A549 (cell line): Measurements from ENCODE around the gene LCN2. TPM values are rescaled to one million over a fixed set of nuclear protein-coding genes. Genes with fewer than 3 reads are reported as not detected.
A peak's percentile ranks its signal among the peaks of the same experiment; 100 is the strongest.

Experiments
- ATAC-seq, 2 experiments: fragments of 200-7000 bp in 1 of 2; fragments of >200 bp in 1 of 2; cut with Nextera tagmentation in 1 of 2; cut with Tn5 transposase in 1 of 2; 3 replicates each; pipeline versions ENCODE4 v1.8.0 to v1.9.1; 2018 to 2020; ENCODE audit warnings: mild to moderate bottlenecking in 1 of 2, moderate library complexity in 1 of 2
- CTCF ChIA-PET: fragments of 300-600 bp; sonication (Branson Sonifier 250); formaldehyde crosslinking; extraction: SDS; loops from one replicate; lab custom pipeline; 2021; ENCODE audit warnings: antibody characterized with exemption, inconsistent platforms; lab: Yijun Ruan, JAX
- POLR2A ChIA-PET: fragments of 350-600 bp; formaldehyde crosslinking; extraction: SDS; loops from one replicate; lab custom pipeline; 2021; ENCODE audit warnings: antibody characterized with exemption, inconsistent platforms; lab: Yijun Ruan, JAX
- DNase-seq, 2 experiments: peaks; one replicate each; pipeline versions ENCODE4 v3.0.0 to v3.0.0-alpha.2; 2011 to 2016; ENCODE audit warnings: low read depth in 1 of 2, low spot score in 1 of 2
- FAIRE-seq: peaks from 2 replicates; lab custom pipeline; 2011; peaks lifted over from hg19 to GRCh38; lab: Jason Lieb, UNC
- H3K27ac ChIP-seq, 2 experiments: fragments of >200 bp; sonication (Bioruptor Twin); formaldehyde crosslinking; 3 replicates each; pipeline ENCODE4 v1.5.1; 2016 to 2017
- H3K4me1 ChIP-seq: fragments of >200 bp; sonication (Bioruptor Twin); formaldehyde crosslinking; 3 replicates; pipeline ENCODE4 v1.6.1; 2016
- H3K4me2 ChIP-seq: fragments of >200 bp; sonication (Bioruptor Twin); formaldehyde crosslinking; 3 replicates; pipeline ENCODE4 v1.6.1; 2016
- H3K4me3 ChIP-seq: fragments of >200 bp; sonication (Bioruptor Twin); formaldehyde crosslinking; 3 replicates; pipeline ENCODE4 v1.5.1; 2016
- H3K9me3 ChIP-seq: fragments of >200 bp; sonication (Bioruptor Twin); formaldehyde crosslinking; 3 replicates; pipeline ENCODE4 v1.6.1; 2016
- CHD2 ChIP-seq: fragments of 150-350 bp; IDR thresholded peaks from 2 replicates; pipeline ENCODE4 v1.6.1; 2014; ENCODE audit warnings: low read length; ENCODE audit not compliant: partially characterized antibody
- EHF ChIP-seq: fragments of 250-450 bp; sonication (Bioruptor Pico); IDR thresholded peaks from 2 replicates; pipeline ENCODE4 v1.5.0; 2020; ENCODE audit warnings: mild to moderate bottlenecking
- FOSL2 ChIP-seq, 2 experiments: fragments of 450-650 bp in 1 of 2; fragments of >200 bp in 1 of 2; sonication (Bioruptor Twin) in 1 of 2; formaldehyde crosslinking; IDR thresholded peaks; 2 replicates each; pipeline versions ENCODE4 v1.5.0 to v1.6.1; 2016 to 2020; ENCODE audit warnings: mild to moderate bottlenecking in 1 of 2, moderate library complexity in 1 of 2
- HES2 ChIP-seq: fragments of >200 bp; sonication (Bioruptor Twin); formaldehyde crosslinking; IDR thresholded peaks from 2 replicates; pipeline ENCODE4 v1.6.1; 2016
- HEYL ChIP-seq: fragments of 250-450 bp; sonication (Bioruptor Pico); IDR thresholded peaks from 2 replicates; pipeline ENCODE4 v1.8.0; 2021; ENCODE audit warnings: mild to moderate bottlenecking, moderate library complexity
- HOXA7 ChIP-seq: fragments of 250-450 bp; sonication (Bioruptor Pico); IDR thresholded peaks from 2 replicates; pipeline ENCODE4 v1.5.0; 2020; ENCODE audit warnings: mild to moderate bottlenecking, moderate library complexity
- JUNB ChIP-seq: fragments of >200 bp; sonication (Bioruptor Twin); formaldehyde crosslinking; IDR thresholded peaks from 2 replicates; pipeline ENCODE4 v1.6.1; 2016
- MAFK ChIP-seq: fragments of 450-650 bp; IDR thresholded peaks from 2 replicates; pipeline ENCODE4 v1.6.1; 2014; ENCODE audit not compliant: partially characterized antibody
- MAX ChIP-seq: IDR thresholded peaks from 2 replicates; pipeline ENCODE4 v1.6.1; 2012
- NFE2L2 ChIP-seq: fragments of 150-350 bp; conservative IDR thresholded peaks from 2 replicates; pipeline ENCODE4 v1.6.1; 2014; ENCODE audit warnings: low read length
- NPAS2 ChIP-seq: fragments of 250-450 bp; sonication (Bioruptor Pico); IDR thresholded peaks from 2 replicates; pipeline ENCODE4 v1.8.0; 2022; ENCODE audit warnings: mild to moderate bottlenecking, moderate library complexity, borderline replicate concordance
- NR3C1 ChIP-seq: fragments of >200 bp; sonication (Bioruptor Twin); formaldehyde crosslinking; IDR thresholded peaks from 3 replicates; pipeline ENCODE4 v1.6.1; 2017
- RARB ChIP-seq: fragments of 250-450 bp; sonication (Bioruptor Pico); IDR thresholded peaks from 2 replicates; pipeline ENCODE4 v1.8.0; 2021; ENCODE audit warnings: mild to moderate bottlenecking, moderate library complexity
- RCOR1 ChIP-seq: fragments of 150-350 bp; IDR thresholded peaks from 2 replicates; pipeline ENCODE4 v1.6.1; 2014; ENCODE audit warnings: antibody characterized with exemption, low read length, low read depth
- TP53 ChIP-seq: fragments of 250-450 bp; sonication (Bioruptor Pico); IDR thresholded peaks from 2 replicates; pipeline ENCODE4 v1.5.0; 2021; ENCODE audit warnings: mild to moderate bottlenecking, moderate library complexity
- USF2 ChIP-seq: fragments of 450-650 bp; IDR thresholded peaks from 2 replicates; pipeline ENCODE4 v1.6.1; 2014; ENCODE audit warnings: antibody characterized with exemption
- ZC3H11A ChIP-seq: fragments of 450-650 bp; IDR thresholded peaks from 2 replicates; pipeline ENCODE4 v1.6.1; 2014; ENCODE audit warnings: antibody characterized with exemption, mild to moderate bottlenecking
- ZFP36 ChIP-seq: fragments of 450-650 bp; IDR thresholded peaks from 2 replicates; pipeline ENCODE4 v1.6.1; 2014; ENCODE audit warnings: borderline replicate concordance; ENCODE audit not compliant: partially characterized antibody
- ZSCAN20 ChIP-seq: fragments of 250-450 bp; sonication (Bioruptor Pico); IDR thresholded peaks from 2 replicates; pipeline ENCODE4 v1.8.0; 2022; ENCODE audit warnings: mild to moderate bottlenecking, moderate library complexity
- whole genome bisulfite sequencing: methylation state at CpG from one replicate; pipeline ENCODE4 v1.1.6; 2017; ENCODE audit errors: missing lambda C conversion rate; 5-methylcytosine and 5-hydroxymethylcytosine counted together
- polyA plus RNA-seq, 4 experiments: library from polyadenylated mRNA; depleted of rRNA in 3 of 4; stranded (reverse); fragments of >200 nt; fragmentation: RNase III in 1 of 4; extraction: RNeasy Plus Mini Kit Qiagen cat#74134 plus additional on column Dnase treatment in 1 of 4; gene quantifications; 2 replicates in 3 of 4; 3 replicates in 1 of 4; pipeline ENCODE4 v1.2.3, GENCODE V29; 2011 to 2017

The LCN2 gene
- polyA plus RNA-seq, 2 of the 4 experiments (the other 2 are of a cell fraction) = 2.3 to 11.9 TPM

- Histone ChIP-seq H3K4me1 (peaks cover 11% of the 10 kb centered on the region; the same call in 1 of the 3 replicates), H3K4me2 (no peak overlapping the region), H3K4me3 (no peak overlapping the region), H3K9me3 (no peaks in the 10 kb centered on the region), H3K27ac (no peak overlapping the region)
- ATAC-seq (no peak), FAIRE-seq (no peak), DNase-seq (no peak)
- CTCF ChIA-PET = interaction anchor here (0.9 to 1.2 kb wide), 3 partner anchors 11 to 25 kb away, joined by 3 to 7 read pairs (median 3); no protein-coding TSS in a partner anchor
- TF ChIP-seq ZFP36 = peak; percentile 82
- no peak for TF ChIP-seq HES2
- WGBS = 80% methylated on average over 8 of the region's 10 CpGs
- POLR2A ChIA-PET = interaction anchor here (0.9 kb wide), 2 partner anchors 31 to 34 kb away, joined by 3 to 4 read pairs; no protein-coding TSS in a partner anchor
Observed at GRCh38 chr9:128162215-128163026, 13.2 kb downstream of the LCN2 start.

DNA sequence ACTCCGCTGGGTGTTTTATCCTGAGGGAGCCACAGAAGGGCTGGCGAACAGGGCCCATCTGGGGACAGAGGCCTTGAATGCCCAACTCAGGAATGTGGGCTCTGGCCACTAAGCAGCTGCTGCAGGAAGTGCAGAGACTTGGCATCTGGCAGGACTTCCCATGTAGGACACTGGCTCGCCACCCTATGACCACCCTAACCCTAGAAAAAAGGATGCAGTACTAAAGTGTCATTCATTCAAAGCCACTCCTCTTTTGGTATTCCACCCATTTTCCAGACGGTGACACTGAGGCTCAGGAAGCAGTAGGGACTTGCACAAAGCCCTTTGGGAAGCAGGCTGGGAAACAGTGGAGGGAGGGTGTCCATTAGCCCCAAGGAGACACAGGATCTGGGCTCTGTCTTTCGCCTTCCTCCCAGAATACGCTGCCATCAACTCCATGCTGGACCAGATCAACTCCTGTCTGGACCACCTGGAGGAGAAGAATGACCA, 13.8 kb downstream of the LCN2 start:
- DNase-seq (no peak), ATAC-seq (no peak), FAIRE-seq (no peak)
- 91% methylated on average over 6 of the region's 6 CpGs for WGBS
- POLR2A ChIA-PET = no interaction called here
- Histone ChIP-seq H3K4me2 (no peak overlapping the region), H3K4me1 (peaks cover 11% of the 10 kb centered on the region; the same call in 1 of the 3 replicates), H3K27ac (no peak overlapping the region), H3K4me3 (no peak overlapping the region), H3K9me3 (no peaks in the 10 kb centered on the region)
- TF ChIP-seq JUNB = no peak
- no peak for TF ChIP-seq RCOR1
- TF ChIP-seq NPAS2 = no peak
- no peak for TF ChIP-seq EHF (CRISPR knock-in tag)
- TF ChIP-seq HEYL (CRISPR knock-in tag) = no peak
- no peak for TF ChIP-seq ZSCAN20 (CRISPR knock-in tag)
- no peak for TF ChIP-seq MAX
- CTCF ChIA-PET = interaction anchor here (1.0 kb wide), 1 partner anchor 18 kb away, joined by 3 read pairs; no protein-coding TSS in a partner anchor

DNA sequence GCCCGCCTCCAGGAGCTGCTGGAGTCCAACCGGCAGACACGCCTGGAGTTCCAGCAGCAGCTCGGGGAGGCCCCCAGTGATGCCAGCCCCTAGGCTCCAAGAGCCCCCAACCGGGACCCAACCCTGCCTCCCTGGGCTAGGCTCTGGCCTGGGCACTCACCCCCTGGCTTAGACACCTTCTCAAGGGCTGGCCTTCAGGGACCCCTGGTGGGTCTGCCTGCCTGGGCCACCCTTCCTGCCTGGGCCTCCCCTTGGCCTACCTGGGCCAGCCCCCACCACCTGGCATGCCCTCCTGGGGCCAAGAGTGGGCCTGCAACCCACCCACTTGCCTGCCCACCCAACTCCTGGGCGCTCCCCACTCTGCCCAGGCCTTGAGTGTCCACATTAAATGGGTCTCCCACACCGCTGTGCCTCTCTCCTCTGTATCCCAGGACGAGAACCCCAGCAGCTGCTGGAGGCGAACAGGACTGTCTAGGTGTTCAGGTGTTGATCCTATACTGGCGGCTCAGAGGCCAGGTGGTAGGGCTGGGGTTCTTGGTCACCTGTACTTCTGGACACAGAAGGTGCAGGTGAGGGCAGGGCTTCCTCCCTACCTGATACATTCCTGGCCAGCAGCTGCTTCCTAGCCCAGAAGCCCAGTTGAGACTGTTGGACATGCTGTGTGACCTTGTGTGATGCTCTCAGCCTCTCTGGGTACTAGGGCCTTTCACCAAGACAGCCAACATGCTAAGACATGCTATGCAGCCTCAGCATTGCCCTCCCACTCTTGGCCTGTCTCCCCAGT, 14.5 kb downstream of the LCN2 start:
- ATAC-seq = no peak
- Histone ChIP-seq H3K4me2 (no peak overlapping the region), H3K4me1 (peaks cover 11% of the 10 kb centered on the region; the same call in 1 of the 3 replicates), H3K4me3 (no peak overlapping the region), H3K27ac (no peak overlapping the region), H3K9me3 (no peaks in the 10 kb centered on the region)
- whole genome bisulfite sequencing = 94% methylated on average over 9 of the region's 10 CpGs
- ChIA-PET POLR2A (no interaction called here), CTCF (interaction anchor here (0.9 to 1.4 kb wide), 3 partner anchors 11 to 17 kb away, joined by 3 read pairs; no protein-coding TSS in a partner anchor)
- DNase-seq = no peak
- no peak for FAIRE-seq
- TF ChIP-seq ZFP36 (peak; percentile 17), MAFK (no peak)
- TF ChIP-seq, all 56 proteins: peak for 1

GRCh38 chr9:128164307-128164885, 15.1 kb downstream of the LCN2 start:
- CTCF ChIA-PET = interaction anchor here (0.9 to 1.7 kb wide), 7 partner anchors 12 to 47 kb away, joined by 3 to 5 read pairs (median 3); no protein-coding TSS in a partner anchor
- no peak for ATAC-seq
- no peak for FAIRE-seq
- 80% methylated on average over 11 of the region's 14 CpGs for WGBS
- Histone ChIP-seq H3K4me2 (no peak overlapping the region), H3K4me1 (peaks cover 7% of the 10 kb centered on the region; the same call in 1 of the 3 replicates), H3K27ac (no peak overlapping the region), H3K4me3 (no peak overlapping the region), H3K9me3 (no peaks in the 10 kb centered on the region)
- no peak for DNase-seq
- POLR2A ChIA-PET = no interaction called here
- no peak for TF ChIP-seq TP53 (CRISPR knock-in tag)
- no peak for TF ChIP-seq CHD2
- no peak for TF ChIP-seq NR3C1
- TF ChIP-seq HEYL (CRISPR knock-in tag) = no peak
- TF ChIP-seq USF2 = no peak
- no peak for TF ChIP-seq HOXA7 (CRISPR knock-in tag)
- TF ChIP-seq NFE2L2 = no peak
- TF ChIP-seq RARB = no peak
- no peak for TF ChIP-seq FOSL2 (IDR thresholded peaks at IDR 0.05)
- no peak for TF ChIP-seq FOSL2 (CRISPR knock-in tag; IDR thresholded peaks at IDR 0.05)
- TF ChIP-seq ZC3H11A = no peak
